HG03135 (cell line): ENCODE data around the gene FRZB.

ENCODE experiments used
- ATAC-seq: cut with Tn5 transposase; IDR thresholded peaks from one replicate; pipeline ENCODE4 v1.9.1; 2021; ENCODE audit warnings: mild to moderate bottlenecking, moderate library complexity; ENCODE audit not compliant: unreplicated experiment

The FRZB gene

GRCh38 chr2:182845794-182846417, 20.5 kb downstream of the FRZB start:
- ATAC-seq: no peak

GRCh38 chr2:182836451-182836850, 30.0 kb downstream of the FRZB start:
- no peak for ATAC-seq

GRCh38 chr2:182834293-182834692, 32.1 kb downstream of the FRZB start:
- no peak for ATAC-seq

GRCh38 chr2:182833084-182833854, 33.2 kb downstream of the FRZB start:
- ATAC-seq: no peak

DNA sequence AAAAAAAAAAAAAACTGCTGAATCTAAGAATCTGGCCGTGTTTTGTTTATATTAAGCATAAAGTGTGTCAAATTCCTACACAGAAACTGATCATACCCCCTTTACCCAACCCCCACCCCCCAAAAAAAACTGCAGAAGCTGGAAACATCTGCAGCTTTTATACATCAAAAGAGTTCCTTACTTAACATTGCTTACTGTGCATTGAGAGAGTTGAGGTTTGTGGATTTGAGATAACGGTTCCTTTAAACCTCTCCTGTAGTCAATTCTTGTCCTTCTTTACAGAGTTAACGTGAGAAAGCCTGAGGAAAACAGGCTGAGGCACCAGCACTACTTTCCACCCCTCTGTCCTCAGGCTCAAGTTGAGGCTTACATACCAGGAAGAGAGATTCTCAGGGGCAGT, 34.5 kb downstream of the FRZB start:
- no peak for ATAC-seq

DNA sequence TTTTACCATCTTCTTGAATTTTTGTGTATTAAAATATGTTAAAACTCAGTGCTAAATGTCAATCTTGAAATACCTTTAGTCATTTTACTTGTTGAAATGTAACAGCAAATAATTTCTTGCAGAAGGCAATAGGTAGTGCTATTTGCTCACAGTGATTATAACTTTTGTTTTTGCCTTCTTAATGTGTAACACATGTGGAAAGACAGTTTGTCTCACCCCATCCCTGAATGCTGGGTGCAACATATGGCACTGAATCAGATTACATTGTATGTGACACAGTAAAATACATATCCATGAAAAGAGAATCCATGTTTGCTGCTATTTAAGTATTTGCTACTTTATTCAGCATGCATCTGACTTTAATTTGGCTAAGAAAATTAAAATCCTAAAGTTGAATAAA, 35.3 kb downstream of the FRZB start:
- ATAC-seq: no peak

DNA sequence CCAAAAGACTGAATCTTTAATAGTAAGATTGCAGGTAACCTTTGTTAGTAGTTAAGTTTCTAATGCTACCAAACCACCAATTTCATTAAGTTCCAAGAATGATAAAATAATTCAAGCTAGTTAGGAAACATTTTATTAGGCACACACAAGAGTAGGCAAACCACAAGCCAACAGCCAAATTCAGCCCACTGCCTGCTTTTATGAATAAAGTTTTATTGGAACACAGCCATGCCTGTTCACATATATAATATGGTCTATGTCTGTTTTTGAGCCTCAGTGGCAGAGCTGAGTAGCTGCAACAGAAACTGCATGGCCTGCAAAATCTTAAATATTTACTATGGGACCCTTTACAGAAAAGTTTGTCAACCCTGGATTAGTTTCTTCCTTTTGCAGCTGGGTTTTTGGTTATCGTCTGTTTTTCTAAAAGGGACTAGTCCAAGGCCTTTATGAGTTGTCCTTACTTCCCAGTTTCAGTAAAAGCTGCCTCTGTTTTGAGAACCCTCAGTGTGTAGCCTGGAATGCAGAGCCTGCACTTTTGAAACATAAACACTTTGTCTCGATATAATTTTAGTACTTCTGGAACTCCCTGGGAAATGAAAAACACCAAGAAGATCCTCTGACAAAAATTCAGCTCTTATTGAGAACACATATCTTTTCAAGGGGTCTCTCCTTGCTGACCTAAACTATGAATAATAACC, 39.1 kb downstream of the FRZB start:
- no peak for ATAC-seq

DNA sequence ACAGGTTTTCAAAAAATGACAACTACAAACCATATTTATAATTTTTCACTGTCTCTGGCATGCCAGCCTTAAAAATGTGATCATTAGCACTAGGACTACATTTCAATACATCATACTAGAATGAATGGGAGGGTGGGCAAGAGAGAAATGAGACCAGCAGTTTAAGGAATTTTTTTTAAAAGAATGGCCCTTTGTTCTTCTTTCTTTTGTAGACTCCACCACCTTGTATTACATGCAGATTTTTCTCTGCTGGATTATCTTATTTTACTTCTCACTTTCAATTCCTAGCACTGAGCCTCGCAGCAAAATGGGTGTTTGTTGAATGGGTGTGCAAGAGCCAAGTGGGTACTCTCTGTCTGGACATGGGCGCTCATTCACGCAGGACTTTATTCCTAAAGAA, 39.9 kb downstream of the FRZB start:
- ATAC-seq: no peak

DNA sequence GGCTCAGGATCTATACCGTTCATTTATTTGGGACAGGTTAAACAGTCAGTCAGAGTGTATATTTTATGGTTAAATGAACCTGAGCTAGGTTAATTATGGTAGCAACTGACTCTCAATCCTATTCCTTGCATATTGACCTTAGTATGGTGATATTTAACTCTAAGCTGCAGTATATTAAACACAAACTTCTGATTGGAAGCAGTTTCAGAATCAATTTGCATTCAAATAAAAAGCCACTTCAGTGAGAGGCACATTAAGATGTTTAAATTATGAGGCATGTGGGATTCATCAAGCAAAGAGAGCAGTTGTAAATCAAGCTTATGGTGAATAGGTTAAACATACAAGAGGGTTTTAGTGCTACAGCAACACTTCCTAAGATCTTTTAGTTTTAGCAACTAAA, 40.4 kb downstream of the FRZB start:
- no peak for ATAC-seq

- no peak for ATAC-seq
Observed at GRCh38 chr2:182824767-182825158, 41.7 kb downstream of the FRZB start.

GRCh38 chr2:182824056-182824766, 42.2 kb downstream of the FRZB start:
- ATAC-seq: no peak

DNA sequence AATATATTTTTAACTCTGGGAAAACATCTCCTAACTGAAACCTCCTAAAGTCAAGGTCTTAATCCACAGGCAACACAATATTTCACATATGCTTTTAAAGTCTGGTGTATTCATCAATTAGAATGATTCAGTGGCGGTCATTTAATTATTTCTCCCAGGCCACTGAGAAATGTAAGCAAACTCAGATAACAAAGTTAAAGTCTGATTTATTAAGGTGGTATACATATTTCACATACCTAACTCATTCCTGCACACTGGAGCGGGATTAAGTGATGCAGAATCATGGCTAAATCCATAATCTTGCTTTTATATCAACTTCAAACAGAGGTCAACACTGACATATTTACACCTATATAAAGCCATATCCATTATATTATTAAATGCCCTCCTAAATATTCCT, 43.7 kb downstream of the FRZB start:
- no peak for ATAC-seq

DNA sequence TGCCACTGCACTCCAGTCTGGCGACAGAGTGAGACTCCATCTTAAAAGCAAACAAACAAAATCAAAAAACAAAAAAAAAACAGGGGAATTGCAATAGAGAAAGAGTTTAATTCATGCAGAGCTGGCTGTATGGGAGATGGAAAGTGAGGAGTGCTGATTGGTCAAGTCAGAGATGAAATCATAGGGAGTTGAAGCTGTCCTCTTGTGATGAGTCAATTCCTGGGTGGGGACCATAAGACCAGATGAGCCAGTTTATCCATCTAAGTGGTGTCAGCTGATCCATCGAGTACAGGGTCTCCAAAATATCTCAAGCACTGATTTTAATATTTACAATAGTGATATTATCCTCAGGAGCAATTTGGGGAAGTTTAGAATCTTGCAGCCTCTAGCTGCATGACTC, 45.3 kb downstream of the FRZB start:
- no peak for ATAC-seq

DNA sequence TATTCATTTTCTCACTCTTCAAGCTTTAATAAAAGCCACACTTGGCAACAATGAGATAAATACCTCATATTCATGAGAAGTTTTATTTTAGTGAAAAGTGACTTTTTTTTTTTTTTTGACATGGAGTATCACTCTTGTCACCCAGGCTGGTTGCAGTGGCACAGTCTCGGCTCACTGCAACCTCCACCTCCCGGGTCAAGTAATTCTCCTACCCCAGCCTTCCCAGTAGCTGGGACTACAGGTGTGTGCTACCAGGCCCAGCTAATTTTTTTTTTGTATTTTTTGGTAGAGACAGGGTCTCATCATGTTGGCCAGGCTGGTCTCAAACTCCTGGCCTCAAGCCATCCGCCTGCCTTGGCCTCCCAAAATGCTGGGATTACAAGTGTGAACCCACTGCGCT, 47.0 kb downstream of the FRZB start:
- ATAC-seq: no peak

- ATAC-seq: no peak
Observed at GRCh38 chr2:182818925-182819324, 47.5 kb downstream of the FRZB start.

DNA sequence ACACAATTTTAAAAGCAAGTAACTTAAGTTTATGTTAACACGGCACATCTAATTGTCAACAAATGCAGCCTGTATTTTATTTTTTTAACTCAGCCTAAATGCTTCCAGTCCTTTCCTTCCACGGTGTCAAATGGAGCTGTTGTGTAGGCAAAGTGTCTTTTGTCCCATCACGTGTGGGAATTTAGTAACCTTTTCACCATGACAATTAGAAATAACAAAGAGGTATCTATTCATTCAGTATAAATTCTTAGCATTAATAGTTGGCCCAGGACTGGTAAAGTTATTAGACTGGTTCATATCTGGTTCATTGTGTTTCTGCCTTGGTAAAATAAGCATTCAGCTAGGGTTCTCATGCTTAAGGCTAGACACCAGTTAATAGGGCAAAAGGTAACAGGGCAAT, 47.9 kb downstream of the FRZB start:
- no peak for ATAC-seq

- no peak for ATAC-seq
Observed at GRCh38 chr2:182817558-182817957, 48.9 kb downstream of the FRZB start.

GRCh38 chr2:182816866-182817265, 49.6 kb downstream of the FRZB start:
- no peak for ATAC-seq

GRCh38 chr2:182814804-182815203, 51.6 kb downstream of the FRZB start:
- ATAC-seq: no peak

DNA sequence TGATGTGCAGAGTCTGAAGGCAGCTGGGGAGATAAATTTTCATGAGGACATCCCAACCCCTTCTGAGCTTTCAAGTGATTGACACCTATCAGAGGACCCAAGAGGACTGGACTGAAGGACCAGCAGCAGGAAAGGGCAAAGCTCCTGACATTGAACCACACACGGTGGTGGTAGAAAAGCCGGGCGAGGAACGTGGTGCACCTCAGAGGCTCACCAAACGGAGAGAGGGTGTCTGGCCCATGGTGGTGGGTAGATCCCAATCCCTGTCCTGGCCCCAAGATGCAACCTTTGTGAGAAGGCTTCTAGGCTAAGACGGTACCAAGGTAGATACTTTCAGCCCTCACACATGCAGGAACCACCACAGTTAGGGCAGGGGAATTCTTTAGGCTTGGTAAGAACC, 52.1 kb downstream of the FRZB start:
- ATAC-seq: no peak

DNA sequence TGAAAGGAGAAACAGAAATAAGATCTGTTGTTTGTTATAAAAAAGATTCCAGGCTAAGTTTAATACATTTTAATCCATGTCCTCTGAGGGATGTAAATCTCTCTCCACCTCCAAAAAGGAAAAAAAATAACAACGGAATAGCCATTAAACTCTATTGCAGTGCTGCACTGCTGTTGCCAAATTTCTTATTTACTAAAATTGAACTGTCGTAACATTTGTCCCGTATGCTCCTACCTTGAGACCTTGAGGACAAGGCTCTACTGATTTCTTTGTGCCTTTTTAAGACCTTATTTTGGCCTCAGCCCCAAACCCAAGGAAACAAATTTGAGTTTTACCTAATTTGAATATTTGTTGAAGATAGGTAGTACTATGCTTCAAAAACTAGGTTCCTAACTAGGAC, 56.4 kb downstream of the FRZB start:
- ATAC-seq: no peak

DNA sequence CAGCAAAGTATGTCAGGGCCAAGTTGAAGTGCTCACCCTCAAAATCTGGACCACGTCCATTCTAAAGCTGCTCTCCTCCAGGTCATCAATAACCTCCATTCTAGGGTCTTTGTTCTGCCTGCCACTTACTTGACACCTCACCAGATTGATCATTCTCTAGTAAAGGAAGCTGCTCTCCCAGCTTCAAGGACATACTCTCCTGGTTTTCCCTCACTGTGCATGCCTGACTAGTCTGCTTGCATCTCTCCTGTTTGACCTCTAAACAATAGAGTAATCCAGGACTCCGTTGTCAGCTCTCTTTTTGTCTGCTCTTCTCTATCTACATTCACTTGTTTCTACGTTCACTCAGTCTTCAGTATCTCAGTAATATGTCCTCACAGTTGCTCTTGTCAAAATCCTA, 59.1 kb downstream of the FRZB start:
- ATAC-seq: no peak
